HepG2 (cell line): Measurements from ENCODE around the gene TOM1L2. TPM values are rescaled to one million over a fixed set of nuclear protein-coding genes. Genes with fewer than 3 reads are reported as not detected.

Source experiments
- ATAC-seq: fragments of 200-7000 bp; cut with Tn5 transposase; 3 replicates; pipeline ENCODE4 v1.9.1; 2020; ENCODE audit warnings: mild to moderate bottlenecking, moderate library complexity
- BruUV-seq: library from RNA; stranded (reverse); fragments of 400-500 nt; replicated peaks from 2 replicates; lab custom pipeline; 2021; lab: Mats Ljungman, UMichigan
- CTCF ChIA-PET: fragments of 300-600 bp; formaldehyde crosslinking; extraction: SDS; loops from one replicate; lab custom pipeline; 2021; ENCODE audit warnings: low total read pairs, inconsistent platforms, low intra/inter-chr PET ratio; lab: Yijun Ruan, JAX
- POLR2A ChIA-PET: fragments of 350-600 bp; sonication (Branson Sonifier 250); formaldehyde crosslinking; loops from one replicate; lab custom pipeline; 2020; ENCODE audit warnings: antibody characterized with exemption, inconsistent platforms; lab: Yijun Ruan, JAX
- DNase-seq: peaks from one replicate; pipeline ENCODE4 v3.0.0-alpha.2; 2015; ENCODE audit warnings: low spot score
- FAIRE-seq: peaks from 3 replicates; lab custom pipeline; 2011; peaks lifted over from hg19 to GRCh38; lab: Jason Lieb, UNC
- H2AFZ ChIP-seq: one replicate; pipeline ENCODE4 v1.6.1; 2011; ENCODE audit warnings: low read length, inconsistent platforms
- H3K27ac ChIP-seq: fragments of 300-600 bp; 3 replicates; pipeline ENCODE4 v1.8.0; 2011; ENCODE audit warnings: mixed run types, mild to moderate bottlenecking, mixed read lengths, low read length, inconsistent platforms; ENCODE audit not compliant: insufficient read depth; ENCODE audit errors: extremely low read length
- H3K27me3 ChIP-seq, 2 experiments: fragments of 200-600 bp in 1 of 2; 2 replicates in 1 of 2; 3 replicates in 1 of 2; pipeline versions ENCODE4 v1.6.0 to v1.8.0; 2011; ENCODE audit warnings: low read length in 2 of 2, mild to moderate bottlenecking in 2 of 2, moderate library complexity in 2 of 2, inconsistent platforms in 1 of 2; ENCODE audit not compliant: insufficient read depth in 2 of 2, control insufficient read depth in 1 of 2
- H3K36me3 ChIP-seq, 2 experiments: fragments of 200-600 bp in 1 of 2; replicated peaks in 1 of 2; 2 replicates in 1 of 2; 3 replicates in 1 of 2; pipeline versions ENCODE4 v1.5.1 to v1.8.0; 2011; ENCODE audit warnings: low read length in 2 of 2, inconsistent platforms in 1 of 2; ENCODE audit not compliant: insufficient read depth in 2 of 2, control insufficient read depth in 1 of 2
- H3K4me1 ChIP-seq: 2 replicates; pipeline ENCODE4 v1.5.1; 2012; ENCODE audit warnings: low read length, inconsistent platforms; ENCODE audit not compliant: insufficient read depth
- H3K4me2 ChIP-seq: 2 replicates; pipeline ENCODE4 v1.6.0; 2011; ENCODE audit warnings: low read depth, low read length, inconsistent platforms
- H3K4me3 ChIP-seq, 3 experiments: fragments of 200-600 bp in 1 of 3; sonication (generic), shearing (Covaris generic) in 1 of 3; replicated peaks in 1 of 3; 2 replicates each; pipeline ENCODE4 v1.5.1; 2011 to 2016; ENCODE audit warnings: low read length in 3 of 3, inconsistent platforms in 2 of 3, low read depth in 2 of 3, mild to moderate bottlenecking in 2 of 3, control low read depth in 1 of 3, mixed read lengths in 1 of 3; ENCODE audit not compliant: insufficient read depth in 1 of 3
- H3K79me2 ChIP-seq: one replicate; pipeline ENCODE4 v1.6.1; 2011; ENCODE audit warnings: low read length, inconsistent platforms; ENCODE audit not compliant: insufficient read depth
- H3K9ac ChIP-seq: 2 replicates; pipeline ENCODE4 v1.6.0; 2011; ENCODE audit warnings: mild to moderate bottlenecking, low read depth, low read length, inconsistent platforms; ENCODE audit not compliant: insufficient read depth
- H3K9me3 ChIP-seq: 2 replicates; pipeline ENCODE4 v1.5.1; 2012; ENCODE audit warnings: mild to moderate bottlenecking, low read length
- H4K20me1 ChIP-seq: 2 replicates; pipeline ENCODE4 v1.6.0; 2011; ENCODE audit warnings: inconsistent platforms, mild to moderate bottlenecking, low read length, moderate library complexity; ENCODE audit not compliant: insufficient read depth
- MLXIP ChIP-seq: sonication (generic); formaldehyde crosslinking; IDR thresholded peaks from 2 replicates; pipeline ENCODE4 v1.9.0; 2021; ENCODE audit warnings: missing genetic modification reagents, borderline replicate concordance
- MXD4 ChIP-seq: IDR thresholded peaks from 2 replicates; pipeline ENCODE4 v1.6.1; 2016; ENCODE audit warnings: mild to moderate bottlenecking, missing biosample characterization, missing genetic modification reagents
- POGZ ChIP-seq: sonication (generic); formaldehyde crosslinking; IDR thresholded peaks from 2 replicates; pipeline ENCODE4 v1.4.0; 2020; ENCODE audit warnings: mild to moderate bottlenecking, missing genetic modification reagents
- POLR2AphosphoS2 ChIP-seq: IDR thresholded peaks from 2 replicates; pipeline ENCODE4 v1.6.1; 2011; ENCODE audit warnings: low read depth, low read length, improper control_type of control experiment
- RARA ChIP-seq: IDR thresholded peaks from 2 replicates; pipeline ENCODE4 v1.6.1; 2016; ENCODE audit warnings: missing genetic modification reagents, missing compliant biosample characterization
- SKI ChIP-seq: fragments of 450-650 bp; IDR thresholded peaks from one replicate; pipeline ENCODE4 v1.6.1; 2018; ENCODE audit warnings: mild to moderate bottlenecking; ENCODE audit not compliant: partially characterized antibody
- U2AF1 ChIP-seq: fragments of 200-400 bp; formaldehyde crosslinking; optimal IDR thresholded peaks from 2 replicates; pipeline ENCODE3; 2017; ENCODE audit warnings: mild to moderate bottlenecking, low read depth, low read length
- WGBS: methylation state at CpG from one replicate; pipeline ENCODE4 v1.1.6; 2017; ENCODE audit warnings: low lambda C conversion rate; 5-methylcytosine and 5-hydroxymethylcytosine counted together
- in situ Hi-C: cut with HindIII; loops from 2 replicates; pipeline ENCODE4 v1.10.0; 2017; ENCODE audit warnings: low pct_unique_long_range_greater_than_20kb; ENCODE audit not compliant: extremely low pct_ligation_motif_present
- intact Hi-C: fragments of 100-400 bp; cut with micrococcal nuclease; formaldehyde crosslinking; loops from one replicate; pipeline ENCODE4 v1.10.0; 2022; ENCODE audit not compliant: unreplicated experiment
- polyA plus RNA-seq, 8 experiments: library from polyadenylated mRNA; depleted of rRNA in 3 of 8; stranded (reverse) in 7 of 8; unstranded in 1 of 8; fragments of >200 nt; fragmentation: Illumina TruSeq in 4 of 8; extraction: Trizol in 4 of 8; gene quantifications; 2 replicates each; pipeline versions ENCODE4 v1.2.1 to v1.2.3, GENCODE V29; 2011 to 2016; ENCODE audit warnings: low read depth in 4 of 8, missing spikeins in 1 of 8, mixed read lengths in 1 of 8; ENCODE audit not compliant: insufficient read depth in 1 of 8
- total RNA-seq, 5 experiments: library from RNA; depleted of rRNA; stranded (reverse); fragments of >200 nt; fragmentation: Illumina TruSeq; extraction: Trizol; gene quantifications; 2 replicates each; pipeline ENCODE4 v1.2.3, GENCODE V29; 2016; ENCODE audit warnings: low read depth in 1 of 5

TOM1L2 gene
- total and polyA plus RNA-seq, 2 of the 13 experiments (the other 11 are each of a cell fraction or from before 2014, with no cell fraction given) = 4.7 to 7.4 TPM

DNA sequence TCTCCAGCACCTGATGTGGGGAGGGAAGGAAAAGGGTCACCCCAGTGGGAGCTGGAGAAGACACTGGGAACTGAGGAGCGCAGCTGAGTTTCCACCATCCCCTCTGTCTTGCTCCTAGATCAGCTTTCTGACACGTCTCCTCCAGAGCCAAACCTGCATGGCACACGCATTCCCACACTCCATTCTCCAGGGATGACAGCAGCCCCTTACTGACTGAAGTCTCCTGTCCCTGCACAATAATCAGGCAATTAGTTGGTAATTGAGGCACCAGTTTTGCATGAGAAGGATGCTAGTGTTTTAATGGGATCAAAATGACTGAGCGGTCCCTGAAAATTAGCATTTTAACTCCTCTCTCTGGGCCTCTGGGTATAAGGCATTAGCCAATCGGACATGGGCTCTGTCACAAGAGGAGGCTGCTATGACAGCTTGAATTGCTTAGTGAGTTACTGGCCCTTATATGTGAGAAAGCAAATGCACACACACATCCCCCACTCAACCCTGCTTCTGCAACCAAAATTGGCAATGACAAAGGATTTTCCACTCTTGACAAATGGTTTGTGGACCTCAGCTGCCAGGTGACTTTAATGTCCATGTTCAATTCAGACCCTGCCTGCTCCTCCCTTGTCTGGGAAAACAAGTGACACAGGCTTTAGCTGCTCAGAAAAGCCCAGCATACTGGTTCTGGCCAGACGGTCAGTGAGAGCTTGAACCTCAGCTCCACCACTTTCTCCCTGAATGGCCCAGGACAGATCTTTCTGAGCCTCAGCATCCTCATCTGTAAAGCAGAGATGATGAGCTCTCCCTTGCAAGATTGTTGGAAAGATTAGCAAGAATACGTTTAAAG lies 78.2 kb downstream of the TOM1L2 start:
- 0 out of 5 replicates have a peak, but pooled peaks cover 0 to 2% of the 10 kb centered on the region in 2 experiments for H3K36me3 ChIP-seq
- no peaks in the 10 kb centered on the region for H3K27me3 ChIP-seq
- H3K27ac ChIP-seq = no peak overlapping the region
- H3K4me2 ChIP-seq = no peak overlapping the region
- in situ Hi-C loops = loop anchor here (10.0 kb wide), 1 partner anchor 141 kb away; the partner anchor contains the start of genes ATPAF2 and GID4
- no peak for TF ChIP-seq U2AF1
- no peak for TF ChIP-seq POGZ (CRISPR knock-in tag)
- TF ChIP-seq MXD4 (CRISPR knock-in tag) = no peak
- TF ChIP-seq MLXIP (CRISPR knock-in tag) = no peak
- TF ChIP-seq POLR2AphosphoS2 = no peak
- no peak for TF ChIP-seq SKI
- no peak for TF ChIP-seq RARA (CRISPR knock-in tag)
- TF ChIP-seq, all 625 proteins: peak for 0
- Histone ChIP-seq H3K4me3 (no peak overlapping the region), H3K4me1 (peaks cover 24% of the 10 kb centered on the region), H3K9ac (no peak overlapping the region), H2AFZ (no peak overlapping the region), H3K79me2 (no peaks in the 10 kb centered on the region), H3K9me3 (no peaks in the 10 kb centered on the region), H4K20me1 (no peaks in the 10 kb centered on the region)
- intact Hi-C loops = loop anchor here (5.0 kb wide), 1 partner anchor 138 kb away; no protein-coding TSS in a partner anchor
- ATAC-seq = no peak
- POLR2A ChIA-PET = no interaction called here
- 95% methylated on average over 7 of the region's 7 CpGs for whole genome bisulfite sequencing
- CTCF ChIA-PET = no interaction called here
- FAIRE-seq = no peak
- no TSS peak for BruUV-seq
- no peak for DNase-seq
